ENCODE results near the gene LRATD1.

LRATD1 gene

DNA sequence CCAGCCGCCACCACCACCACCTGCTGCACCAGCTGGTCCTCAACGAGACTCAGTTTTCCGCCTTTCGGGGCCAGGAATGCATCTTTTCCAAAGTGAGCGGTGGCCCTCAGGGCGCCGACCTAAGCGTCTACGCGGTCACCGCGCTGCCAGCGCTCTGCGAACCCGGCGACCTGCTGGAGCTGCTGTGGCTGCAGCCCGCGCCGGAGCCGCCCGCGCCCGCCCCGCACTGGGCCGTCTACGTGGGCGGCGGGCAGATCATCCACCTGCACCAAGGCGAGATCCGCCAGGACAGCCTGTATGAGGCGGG is 1.6 kb downstream of the LRATD1 start:
- DNase-seq = no peak

DNA sequence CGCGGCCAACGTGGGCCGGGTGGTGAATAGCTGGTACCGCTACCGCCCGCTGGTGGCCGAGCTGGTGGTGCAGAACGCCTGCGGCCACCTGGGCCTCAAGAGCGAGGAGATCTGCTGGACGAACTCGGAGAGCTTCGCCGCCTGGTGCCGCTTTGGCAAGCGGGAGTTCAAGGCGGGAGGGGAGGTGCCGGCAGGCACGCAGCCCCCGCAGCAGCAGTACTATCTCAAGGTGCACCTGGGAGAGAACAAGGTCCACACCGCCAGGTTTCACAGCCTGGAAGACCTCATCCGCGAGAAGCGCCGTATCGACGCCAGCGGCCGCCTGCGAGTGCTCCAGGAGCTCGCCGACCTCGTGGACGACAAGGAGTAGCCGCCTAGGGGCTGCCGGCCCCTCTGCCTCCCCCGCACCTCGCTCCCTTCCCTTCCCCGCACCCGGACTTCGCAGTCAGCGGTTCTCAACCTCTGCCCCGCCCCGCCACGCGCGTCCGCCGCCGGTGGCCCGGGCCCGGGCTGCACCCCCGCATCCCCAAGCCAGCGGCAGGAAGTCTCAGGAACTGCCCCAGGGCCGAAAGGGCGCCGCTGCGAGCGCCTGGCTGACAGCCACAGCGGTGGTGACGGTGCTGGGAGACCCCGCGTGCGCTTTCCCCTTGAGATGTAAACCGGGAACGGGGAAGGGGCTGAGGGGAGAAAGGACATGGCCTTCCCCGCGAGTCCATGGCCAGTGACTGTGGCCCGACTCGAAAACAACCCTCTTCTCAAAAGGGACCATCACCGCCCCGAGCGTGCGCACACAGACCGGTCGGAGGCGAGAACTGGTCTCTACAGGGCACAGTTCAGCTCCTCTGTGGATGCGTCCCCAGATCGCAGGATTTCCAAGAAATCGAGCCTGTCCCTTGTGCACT is 2.2 kb downstream of the LRATD1 start:
- DNase-seq = peak; percentile 72

DNA sequence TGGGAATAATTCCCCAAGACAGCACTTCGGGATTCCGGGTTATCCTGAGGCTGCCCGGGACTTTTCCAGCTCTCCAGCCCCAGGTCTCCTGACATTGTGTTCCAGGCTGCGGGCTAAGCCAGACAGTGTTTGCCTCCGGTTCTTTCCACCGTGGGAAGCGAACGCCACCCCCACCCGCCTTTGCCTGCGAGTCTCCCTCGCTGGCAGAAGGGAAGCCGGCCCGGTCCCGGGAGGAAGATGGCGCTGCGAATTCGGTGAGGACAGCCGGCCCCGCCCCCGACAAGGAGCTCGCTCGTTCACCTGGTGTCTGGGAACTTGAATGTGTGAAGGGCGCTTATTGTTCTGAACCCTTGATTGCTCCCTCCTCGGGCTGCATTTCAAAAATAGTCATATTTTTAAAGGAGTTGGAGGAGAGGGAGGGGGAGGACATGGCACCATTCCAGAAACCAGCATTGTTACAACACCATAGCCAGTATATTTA is 2.9 kb downstream of the LRATD1 start:
- DNase-seq = peak; percentile 91

GRCh38 chr2:14638488-14638887 is 6.0 kb downstream of the LRATD1 start:
- no peak for DNase-seq

DNA sequence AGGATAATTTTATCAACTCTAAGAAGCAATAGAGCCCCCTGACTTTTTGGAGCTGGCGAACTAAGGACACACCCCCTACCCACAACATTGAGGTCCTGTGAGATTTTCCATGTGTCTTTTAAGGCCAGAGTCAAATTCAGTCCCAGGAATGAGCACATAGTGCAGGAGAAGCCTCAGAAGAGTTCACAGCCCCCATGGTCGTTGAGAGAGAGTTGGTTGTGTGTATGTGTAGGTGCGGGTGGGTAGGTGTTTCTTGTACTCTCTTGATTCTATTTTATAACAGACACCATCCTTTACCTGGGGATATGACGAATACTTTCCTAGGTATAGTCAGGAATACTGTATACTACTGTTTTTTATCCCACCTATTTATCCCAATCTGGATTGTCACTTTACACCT is 8.6 kb downstream of the LRATD1 start:
- no peak for DNase-seq

- no peak for DNase-seq
Observed at GRCh38 chr2:14642499-14642898, 10.0 kb downstream of the LRATD1 start.

DNA sequence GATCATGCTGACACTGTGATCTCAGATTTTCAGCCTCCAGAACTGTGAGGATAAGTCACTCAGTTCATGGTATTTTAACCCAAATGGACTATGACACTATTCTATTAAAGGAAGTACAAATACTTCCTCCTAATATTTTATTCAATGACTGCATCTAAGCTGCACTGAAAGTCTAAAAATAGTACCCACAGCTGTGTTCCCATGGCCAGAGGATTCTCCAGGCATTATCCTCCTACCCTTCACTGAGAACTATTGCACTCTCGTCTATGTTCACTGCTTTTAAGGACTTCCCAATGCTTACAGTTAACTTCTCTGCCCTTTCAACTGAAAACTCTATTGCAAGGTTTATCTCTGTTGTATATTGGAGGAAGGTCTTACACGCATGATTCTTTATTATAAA is 15.2 kb downstream of the LRATD1 start:
- DNase-seq = no peak

DNA sequence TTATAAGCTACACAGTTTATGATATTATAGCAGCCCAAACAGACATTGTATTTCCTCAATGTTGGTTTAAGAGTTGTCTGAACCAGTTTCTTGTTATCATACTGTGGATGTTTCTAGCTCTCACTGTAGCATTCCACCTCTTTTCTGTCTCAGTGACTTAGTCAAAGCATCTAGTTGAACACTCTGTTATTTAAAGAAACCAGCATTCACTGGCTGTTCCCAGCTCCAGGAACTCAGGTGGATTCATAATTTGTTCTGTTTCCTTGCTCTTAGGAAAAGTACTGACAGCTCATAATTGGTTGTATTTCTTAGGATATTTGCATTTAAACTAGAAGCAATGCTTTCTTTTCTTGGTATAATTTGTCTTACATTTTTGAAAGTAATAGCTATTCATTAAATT is 17.5 kb downstream of the LRATD1 start:
- DNase-seq = no peak

DNA sequence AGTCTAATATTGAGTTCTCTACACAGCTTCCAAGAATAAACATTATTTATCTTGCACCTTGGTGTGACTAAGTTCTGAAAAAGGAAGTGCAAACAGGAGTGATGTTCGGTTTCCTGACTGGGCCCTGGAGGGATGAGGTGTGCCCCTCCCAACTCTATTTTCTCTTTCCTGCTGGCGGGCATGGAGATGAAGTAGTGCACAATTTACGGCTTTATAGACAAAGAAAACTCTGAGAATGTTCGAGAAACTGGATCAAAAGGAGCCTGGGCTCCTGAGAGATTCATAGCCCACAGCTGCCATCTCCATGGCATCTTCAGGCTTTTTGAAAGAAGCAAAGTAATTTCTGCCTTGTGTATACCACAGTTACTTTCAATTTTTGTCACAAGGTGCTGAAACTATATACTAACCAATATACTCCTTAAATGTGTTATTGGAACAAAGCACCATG is 22.3 kb downstream of the LRATD1 start:
- no peak for DNase-seq

DNA sequence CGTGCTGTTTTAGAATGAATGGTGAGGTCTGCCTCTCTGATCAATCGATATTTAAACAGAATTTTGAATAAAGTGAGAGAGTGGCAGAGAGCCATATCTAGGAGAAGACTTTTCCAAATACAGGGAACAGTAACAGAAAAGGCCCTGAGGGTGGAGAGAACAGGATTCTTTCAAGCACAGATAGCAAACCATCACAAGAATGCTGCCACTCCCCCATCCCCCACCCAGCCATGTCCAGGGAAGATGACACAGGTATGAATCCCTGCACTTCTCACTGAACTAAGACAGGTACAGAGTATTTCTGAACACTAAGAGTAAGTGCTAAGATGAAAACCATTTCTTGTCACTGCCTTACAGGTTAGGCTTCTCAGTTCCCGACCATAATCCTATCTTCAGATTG is 23.6 kb downstream of the LRATD1 start:
- DNase-seq = no peak

- no peak for DNase-seq
Observed at GRCh38 chr2:14661163-14661562, 28.6 kb downstream of the LRATD1 start.

- DNase-seq = no peak
Observed at GRCh38 chr2:14673351-14673875, 40.9 kb downstream of the LRATD1 start.

DNA sequence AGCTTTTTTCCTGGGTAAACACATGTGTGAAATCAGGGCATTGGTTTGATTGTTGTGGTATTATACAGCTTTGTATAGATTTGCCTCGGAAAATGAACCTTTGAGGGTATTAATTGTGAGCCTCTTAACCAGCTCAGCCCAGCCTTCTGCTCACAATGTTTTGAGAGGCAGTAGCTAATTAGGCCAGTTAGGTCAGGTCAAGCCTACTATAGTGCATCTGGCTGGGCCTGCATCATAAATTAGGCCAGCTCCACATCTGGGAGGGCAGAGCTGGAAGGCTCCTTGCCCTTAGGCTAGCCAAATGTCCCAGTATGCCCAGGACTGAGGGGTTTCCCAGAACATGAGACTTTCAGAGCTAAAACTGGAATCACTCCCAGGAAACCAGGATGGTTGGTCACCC is 43.0 kb downstream of the LRATD1 start:
- no peak for DNase-seq

GRCh38 chr2:14676371-14676770 is 43.9 kb downstream of the LRATD1 start:
- no peak for DNase-seq

- no peak for DNase-seq
Observed at GRCh38 chr2:14677039-14677438, 44.5 kb downstream of the LRATD1 start.

DNA sequence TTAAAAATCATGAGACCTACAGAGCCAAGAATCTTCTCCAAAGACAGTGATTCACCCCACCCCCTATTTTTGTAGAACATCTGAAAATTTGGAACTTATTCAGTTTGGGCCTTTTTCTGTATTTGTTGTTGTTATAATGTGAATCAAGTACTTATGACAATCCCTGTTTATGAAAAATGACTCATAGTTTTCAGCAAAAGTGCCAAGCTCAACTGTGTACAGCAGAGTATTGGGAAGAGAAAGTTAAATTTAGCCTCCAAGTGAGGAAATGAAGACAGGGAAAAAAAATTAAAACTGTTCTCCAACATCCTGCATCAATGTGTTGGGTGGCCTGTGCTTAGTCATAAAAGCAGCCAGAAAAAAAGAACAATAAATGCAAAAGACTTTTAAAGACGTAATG is 46.2 kb downstream of the LRATD1 start:
- no peak for DNase-seq

DNA sequence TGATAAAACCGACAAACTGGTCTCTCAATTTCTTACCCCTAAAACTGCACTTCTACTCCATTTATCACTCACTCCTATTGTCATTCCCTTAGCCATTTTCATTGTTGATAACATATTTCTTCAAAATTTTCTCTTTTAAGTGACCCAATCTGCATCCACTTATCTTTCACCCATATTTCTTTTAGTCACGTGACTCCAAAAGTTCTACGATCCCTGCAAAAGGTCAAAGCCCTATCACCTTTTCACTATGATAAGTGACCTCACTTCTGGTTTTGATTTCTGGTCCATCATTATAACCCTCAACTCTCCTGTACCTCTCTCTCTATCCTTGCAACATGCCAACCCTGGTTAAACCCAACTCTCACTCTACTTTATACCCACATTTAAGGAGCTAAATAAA is 49.1 kb downstream of the LRATD1 start:
- DNase-seq = no peak

All from NCI-H1105 treated with DMSO at 0.1 percent for 48 hours (cell line).